Right lobe of liver (tissue), 6 donors: Measurements from ENCODE around the gene ITGA8. TPM values are rescaled to one million over a fixed set of nuclear protein-coding genes. Genes with fewer than 3 reads are reported as not detected.

Experiments
- ATAC-seq, 4 donors: fragments of 200-7000 bp; cut with Tn5 transposase; one replicate each; pipeline ENCODE4 v1.9.1; 2020; ENCODE audit warnings: mild to moderate bottlenecking in 4 of 4, moderate library complexity in 4 of 4
- DNase-seq, 3 donors: peaks; one replicate each; pipeline ENCODE4 v3.0.0-alpha.2; 2020
- H3K27ac ChIP-seq, 3 donors: fragments of 200-600 bp; one replicate each; pipeline ENCODE4 v1.8.0; 2022
- H3K27me3 ChIP-seq, 2 donors: fragments of 200-600 bp; one replicate each; pipeline ENCODE4 v1.8.0; 2022
- H3K36me3 ChIP-seq, 4 donors: fragments of 200-600 bp; sonication (generic) in 1 of 4; one replicate each; pipeline versions ENCODE4 v1.5.1 to v1.8.0; 2017 to 2022; ENCODE audit warnings: control low read depth in 1 of 4
- H3K4me1 ChIP-seq, 4 donors: fragments of 200-600 bp; sonication (generic) in 1 of 4; one replicate each; pipeline versions ENCODE4 v1.5.1 to v1.8.0; 2017 to 2022; ENCODE audit warnings: control low read depth in 1 of 4
- H3K4me3 ChIP-seq, 3 donors: fragments of 200-600 bp; one replicate each; pipeline ENCODE4 v1.8.0; 2022
- H3K9me3 ChIP-seq, 4 donors: fragments of 200-600 bp; sonication (generic) in 1 of 4; one replicate each; pipeline versions ENCODE4 v1.5.1 to v1.8.0; 2017 to 2022; ENCODE audit warnings: control low read depth in 1 of 4
- POLR2A ChIP-seq: fragments of 450-650 bp; IDR thresholded peaks from one replicate; pipeline ENCODE4 v1.6.1; 2017; ENCODE audit warnings: antibody characterized with exemption, mild to moderate bottlenecking
- WGBS: methylation state at CpG from one replicate; pipeline ENCODE4 v1.1.6; 2018; ENCODE audit warnings: low coverage, low lambda C conversion rate; ENCODE audit not compliant: insufficient coverage; ENCODE audit errors: missing lambda C conversion rate; 5-methylcytosine and 5-hydroxymethylcytosine counted together
- intact Hi-C, 2 donors: fragments of 100-400 bp; cut with DNase I; formaldehyde crosslinking; loops; one replicate each; pipeline versions ENCODE4 v1.11.2 to v1.14.1; 2022
- total RNA-seq, 6 experiments: library from RNA; depleted of rRNA in 2 of 6; stranded (reverse); fragments of >200 nt in 2 of 6; fragmentation: NEBNext Ultra II Directional in 3 of 6; extraction: Animal tissue kit (Norgen Biotek cat#: 25700) in 3 of 6; gene quantifications; one replicate each; pipeline versions ENCODE4 v1.1.0 to v1.2.4, GENCODE V29; 2016 to 2023
- TF ChIP-seq, protein P1 (sequence below), 4 donors: fragments of 200-600 bp in 3 of 4; fragments of 450-650 bp in 1 of 4; IDR thresholded peaks; one replicate each; pipeline versions ENCODE4 v1.5.1 to v1.8.0; 2016 to 2022; ENCODE audit warnings: antibody characterized with exemption in 4 of 4, mild to moderate bottlenecking in 2 of 4
- donor health status: DM: no; HTN: yes; CAD: no.
- donor health status: DM: no; HTN: no; CAD: no.
- donor health status: DM: no; HTN: no; CAD: no.
- donor health status: DM: no; HTN: yes; CAD: no.
- donor health status: DM: no; HTN: yes; CAD: no.

The ITGA8 gene
- total RNA-seq, 6 experiments from 2014 or later, result 0.18 to 0.80 (median 0.36) TPM

DNA sequence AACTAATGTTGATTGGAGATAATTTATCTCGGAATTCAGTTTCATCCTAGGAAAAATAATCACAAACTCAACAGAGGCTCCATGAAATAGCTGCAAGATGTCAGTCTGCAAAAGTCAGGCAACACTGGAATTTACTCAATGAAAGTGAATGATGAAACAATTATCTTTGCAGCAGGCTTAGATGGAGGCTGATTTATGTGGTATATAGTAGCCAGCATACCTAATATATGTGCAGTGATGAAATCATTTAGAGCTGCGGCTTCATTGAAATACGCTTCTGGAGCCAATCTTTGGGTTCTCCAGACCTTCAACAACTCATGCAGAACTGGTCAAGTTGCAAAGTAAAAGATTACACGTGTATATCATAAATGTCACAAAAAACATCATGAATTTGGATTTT lies 113.3 kb downstream of the ITGA8 start:
- ATAC-seq (no peak), DNase-seq (no peak)
- Histone ChIP-seq H3K27me3 (no peaks in the 10 kb centered on the region), H3K36me3 (no peaks in the 10 kb centered on the region), H3K4me1 (no peaks in the 10 kb centered on the region), H3K9me3 (no peaks in the 10 kb centered on the region), H3K4me3 (no peak overlapping the region), H3K27ac (no peak overlapping the region)
- intact Hi-C loops, result no loop called here
- TF ChIP-seq, protein P1, sequence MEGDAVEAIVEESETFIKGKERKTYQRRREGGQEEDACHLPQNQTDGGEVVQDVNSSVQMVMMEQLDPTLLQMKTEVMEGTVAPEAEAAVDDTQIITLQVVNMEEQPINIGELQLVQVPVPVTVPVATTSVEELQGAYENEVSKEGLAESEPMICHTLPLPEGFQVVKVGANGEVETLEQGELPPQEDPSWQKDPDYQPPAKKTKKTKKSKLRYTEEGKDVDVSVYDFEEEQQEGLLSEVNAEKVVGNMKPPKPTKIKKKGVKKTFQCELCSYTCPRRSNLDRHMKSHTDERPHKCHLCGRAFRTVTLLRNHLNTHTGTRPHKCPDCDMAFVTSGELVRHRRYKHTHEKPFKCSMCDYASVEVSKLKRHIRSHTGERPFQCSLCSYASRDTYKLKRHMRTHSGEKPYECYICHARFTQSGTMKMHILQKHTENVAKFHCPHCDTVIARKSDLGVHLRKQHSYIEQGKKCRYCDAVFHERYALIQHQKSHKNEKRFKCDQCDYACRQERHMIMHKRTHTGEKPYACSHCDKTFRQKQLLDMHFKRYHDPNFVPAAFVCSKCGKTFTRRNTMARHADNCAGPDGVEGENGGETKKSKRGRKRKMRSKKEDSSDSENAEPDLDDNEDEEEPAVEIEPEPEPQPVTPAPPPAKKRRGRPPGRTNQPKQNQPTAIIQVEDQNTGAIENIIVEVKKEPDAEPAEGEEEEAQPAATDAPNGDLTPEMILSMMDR (IDR thresholded peaks at IDR 0.05), result no peak
- no peak for TF ChIP-seq POLR2A
- WGBS, result 53% methylated on average over 4 of the region's 4 CpGs

DNA sequence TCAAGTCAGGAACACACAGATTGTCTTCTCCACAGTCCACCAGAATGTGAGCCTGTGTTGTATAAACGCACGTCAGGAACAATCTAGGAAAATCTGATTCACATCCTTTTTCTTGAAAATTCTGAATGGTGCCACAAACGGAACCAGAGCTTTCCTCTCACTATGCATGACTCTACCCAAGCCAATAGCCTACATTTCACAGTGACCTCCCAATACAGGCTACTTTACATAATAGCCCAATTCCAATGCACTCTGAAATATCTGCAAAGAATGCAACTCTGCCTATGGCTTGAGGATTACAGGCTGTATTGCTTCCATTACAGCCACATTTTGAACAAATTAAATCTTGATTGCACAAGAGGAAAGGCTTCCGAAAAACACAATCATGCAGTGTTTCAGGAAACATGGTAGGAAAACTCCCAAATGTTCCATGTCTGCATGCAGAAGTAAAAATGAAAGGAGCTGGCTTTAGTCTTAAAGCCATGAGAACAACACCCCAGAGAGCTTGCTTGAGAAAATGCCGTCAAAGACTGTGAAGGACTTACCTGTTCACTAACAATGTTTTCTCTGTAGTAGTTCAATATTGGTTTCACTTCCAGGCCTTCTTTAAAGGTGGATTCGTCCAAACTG lies 113.9 kb downstream of the ITGA8 start:
- no peaks in the 10 kb centered on the region for H3K9me3 ChIP-seq
- no peak for DNase-seq
- H3K36me3 ChIP-seq, result no peaks in the 10 kb centered on the region
- H3K27me3 ChIP-seq, result no peaks in the 10 kb centered on the region
- H3K4me1 ChIP-seq, result no peaks in the 10 kb centered on the region
- no peak for TF ChIP-seq POLR2A
- TF ChIP-seq, protein P1 (IDR thresholded peaks at IDR 0.05), result no peak
- no peak overlapping the region for H3K27ac ChIP-seq
- no peak overlapping the region for H3K4me3 ChIP-seq
- intact Hi-C loops, result no loop called here
- WGBS, result 41% methylated on average over 6 of the region's 6 CpGs
- ATAC-seq, result no peak

DNA sequence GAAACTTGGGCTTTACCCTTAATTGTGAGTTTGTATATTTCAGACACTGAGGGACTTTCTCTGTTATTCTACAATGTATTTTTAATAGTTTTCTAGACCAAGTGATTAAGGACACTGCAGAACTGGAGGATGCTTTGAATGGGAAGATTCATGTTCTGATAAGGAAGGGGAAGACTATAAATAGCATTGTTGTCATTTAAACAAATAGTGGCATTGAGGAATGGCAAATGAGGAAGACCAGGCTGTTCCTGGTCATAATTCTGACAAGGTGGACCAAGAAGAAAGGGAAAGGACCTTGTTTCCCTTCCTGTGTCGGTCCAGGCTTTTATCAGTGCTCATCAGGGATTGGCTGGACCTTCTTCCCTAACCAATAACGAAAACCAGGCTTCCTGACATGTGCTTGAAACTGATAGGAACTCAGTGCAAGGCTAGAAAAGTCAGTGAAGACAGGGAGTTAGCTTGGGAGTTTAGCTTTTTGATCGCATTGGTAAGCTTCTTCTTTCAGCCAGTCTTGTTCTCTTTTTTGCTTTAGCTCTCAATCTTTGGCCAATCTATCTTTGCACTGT lies 116.2 kb downstream of the ITGA8 start:
- Histone ChIP-seq H3K36me3 (no peaks in the 10 kb centered on the region), H3K4me1 (no peaks in the 10 kb centered on the region), H3K9me3 (no peaks in the 10 kb centered on the region), H3K27me3 (no peaks in the 10 kb centered on the region), H3K27ac (no peak overlapping the region), H3K4me3 (no peak overlapping the region)
- WGBS, result 22% methylated on average over 2 of the region's 3 CpGs
- no peak for ATAC-seq
- intact Hi-C loops, result no loop called here
- no peak for TF ChIP-seq POLR2A
- TF ChIP-seq, protein P1 (IDR thresholded peaks at IDR 0.05), result no peak
- DNase-seq, result no peak

DNA sequence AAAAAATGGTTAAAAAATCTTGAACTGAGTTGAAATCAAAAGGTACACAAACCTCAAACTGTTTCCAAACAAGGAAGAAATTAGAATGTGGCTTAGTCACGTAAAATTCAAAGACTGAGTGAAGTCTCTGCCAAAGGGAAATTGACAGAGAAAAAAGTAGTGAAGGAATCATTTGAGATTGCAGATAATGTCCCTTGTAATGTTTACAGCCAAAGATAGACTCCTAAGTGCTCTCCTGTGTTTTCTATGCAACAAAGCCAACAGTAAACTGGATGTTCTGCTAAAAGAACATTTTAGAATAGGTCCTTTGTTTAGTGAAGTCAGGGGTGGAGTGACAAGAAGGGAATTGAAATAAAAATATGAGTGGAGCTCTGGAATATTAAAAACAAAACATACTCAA lies 117.9 kb downstream of the ITGA8 start:
- no peak overlapping the region for H3K27ac ChIP-seq
- no peak for TF ChIP-seq POLR2A
- TF ChIP-seq, protein P1 (IDR thresholded peaks at IDR 0.05), result no peak
- no peaks in the 10 kb centered on the region for H3K9me3 ChIP-seq
- DNase-seq (no peak), ATAC-seq (no peak)
- 17% methylated on average over 1 of the region's 1 CpG for WGBS
- intact Hi-C loops, result no loop called here
- no peaks in the 10 kb centered on the region for H3K27me3 ChIP-seq
- H3K4me3 ChIP-seq, result no peak overlapping the region
- no peaks in the 10 kb centered on the region for H3K36me3 ChIP-seq
- no peaks in the 10 kb centered on the region for H3K4me1 ChIP-seq
